Measurements from ENCODE around the gene IQSEC3.
"Not testable (repeated sequence)": the region's sequence is repeated elsewhere in the genome, so short reads cannot be mapped to it uniquely, and the experiment has no call there.

- TF ChIP-seq, protein P1, sequence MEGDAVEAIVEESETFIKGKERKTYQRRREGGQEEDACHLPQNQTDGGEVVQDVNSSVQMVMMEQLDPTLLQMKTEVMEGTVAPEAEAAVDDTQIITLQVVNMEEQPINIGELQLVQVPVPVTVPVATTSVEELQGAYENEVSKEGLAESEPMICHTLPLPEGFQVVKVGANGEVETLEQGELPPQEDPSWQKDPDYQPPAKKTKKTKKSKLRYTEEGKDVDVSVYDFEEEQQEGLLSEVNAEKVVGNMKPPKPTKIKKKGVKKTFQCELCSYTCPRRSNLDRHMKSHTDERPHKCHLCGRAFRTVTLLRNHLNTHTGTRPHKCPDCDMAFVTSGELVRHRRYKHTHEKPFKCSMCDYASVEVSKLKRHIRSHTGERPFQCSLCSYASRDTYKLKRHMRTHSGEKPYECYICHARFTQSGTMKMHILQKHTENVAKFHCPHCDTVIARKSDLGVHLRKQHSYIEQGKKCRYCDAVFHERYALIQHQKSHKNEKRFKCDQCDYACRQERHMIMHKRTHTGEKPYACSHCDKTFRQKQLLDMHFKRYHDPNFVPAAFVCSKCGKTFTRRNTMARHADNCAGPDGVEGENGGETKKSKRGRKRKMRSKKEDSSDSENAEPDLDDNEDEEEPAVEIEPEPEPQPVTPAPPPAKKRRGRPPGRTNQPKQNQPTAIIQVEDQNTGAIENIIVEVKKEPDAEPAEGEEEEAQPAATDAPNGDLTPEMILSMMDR (IDR thresholded peaks at IDR 0.05; ENCODE audit: low read length), result not testable (repeated sequence)
- not testable (repeated sequence) for TF ChIP-seq EZH2 (optimal IDR thresholded peaks at IDR 0.05; ENCODE audit: low read depth, low read length)
Measured at GRCh38 chr12:77101-77719, 10.6 kb downstream of the IQSEC3 start.
